Neuronal stem cell (in vitro differentiated cells): ENCODE measurements around the gene PDE4C.

Experiments
- DNase-seq: peaks from one replicate; pipeline ENCODE4 v3.0.0-alpha.2; 2013; ENCODE audit warnings: low spot score
- H2AFZ ChIP-seq: one replicate; pipeline ENCODE4 v1.6.1; 2013; ENCODE audit warnings: mild to moderate bottlenecking, low read length, inconsistent platforms
- H2AK5ac ChIP-seq: 2 replicates; pipeline ENCODE4 v1.6.1; 2013; ENCODE audit warnings: low read depth, mild to moderate bottlenecking, inconsistent platforms, low read length, moderate library complexity, mixed read lengths
- H2BK120ac ChIP-seq: 2 replicates; pipeline ENCODE4 v1.6.1; 2013; ENCODE audit warnings: low read depth, mild to moderate bottlenecking, inconsistent platforms, low read length, moderate library complexity, mixed read lengths
- H2BK12ac ChIP-seq: one replicate; pipeline ENCODE4 v1.6.1; 2013; ENCODE audit warnings: low read length, inconsistent platforms
- H2BK15ac ChIP-seq: 2 replicates; pipeline ENCODE4 v1.6.1; 2013; ENCODE audit warnings: mild to moderate bottlenecking, low read length, inconsistent platforms, mixed read lengths
- H2BK5ac ChIP-seq: one replicate; pipeline ENCODE4 v1.6.1; 2013; ENCODE audit warnings: inconsistent platforms, mild to moderate bottlenecking, low read length, moderate library complexity
- H3K14ac ChIP-seq: one replicate; pipeline ENCODE4 v1.6.1; 2013; ENCODE audit warnings: low read length, inconsistent platforms
- H3K18ac ChIP-seq: 2 replicates; pipeline ENCODE4 v1.6.1; 2013; ENCODE audit warnings: low read length, inconsistent platforms
- H3K23ac ChIP-seq: 2 replicates; pipeline ENCODE4 v1.6.1; 2013; ENCODE audit warnings: low read depth, mild to moderate bottlenecking, mixed read lengths, low read length, inconsistent platforms; ENCODE audit not compliant: poor library complexity
- H3K27ac ChIP-seq: replicated peaks from 3 replicates; pipeline ENCODE4 v1.5.1; 2013; ENCODE audit warnings: low read length, inconsistent platforms
- H3K27me3 ChIP-seq, 3 experiments: 2 replicates each; pipeline ENCODE4 v1.6.1; 2013; ENCODE audit warnings: low read length in 3 of 3, mild to moderate bottlenecking in 2 of 3, inconsistent platforms in 1 of 3, low read depth in 1 of 3, mixed read lengths in 1 of 3, moderate library complexity in 1 of 3; ENCODE audit not compliant: control insufficient read depth in 3 of 3, insufficient read depth in 3 of 3
- H3K36me3 ChIP-seq, 2 donors: replicated peaks in 1 of 2; 2 replicates each; pipeline ENCODE4 v1.6.1; 2013; ENCODE audit warnings: low read length in 2 of 2; ENCODE audit not compliant: control insufficient read depth in 2 of 2, insufficient read depth in 2 of 2
- H3K4ac ChIP-seq: 2 replicates; pipeline ENCODE4 v1.6.1; 2013; ENCODE audit warnings: inconsistent platforms, mild to moderate bottlenecking, low read length, moderate library complexity
- H3K4me1 ChIP-seq, 2 donors: 1 replicate in 1 of 2; 2 replicates in 1 of 2; pipeline ENCODE4 v1.6.1; 2013; ENCODE audit warnings: low read length in 2 of 2, low read depth in 1 of 2; ENCODE audit not compliant: control insufficient read depth in 2 of 2, insufficient read depth in 1 of 2
- H3K4me2 ChIP-seq: one replicate; pipeline ENCODE4 v1.6.1; 2013; ENCODE audit warnings: mild to moderate bottlenecking, low read length, inconsistent platforms; ENCODE audit not compliant: insufficient read depth, poor library complexity, severe bottlenecking
- H3K4me3 ChIP-seq, 2 donors: 2 replicates each; pipeline ENCODE4 v1.5.1; 2013; ENCODE audit warnings: low read length in 2 of 2, mild to moderate bottlenecking in 2 of 2, inconsistent platforms in 1 of 2, moderate library complexity in 1 of 2
- H3K79me1 ChIP-seq: one replicate; pipeline ENCODE4 v1.6.1; 2013; ENCODE audit warnings: low read depth, mild to moderate bottlenecking, inconsistent platforms, low read length, moderate library complexity
- H3K9ac ChIP-seq: one replicate; pipeline ENCODE4 v1.6.1; 2013; ENCODE audit warnings: mild to moderate bottlenecking, low read depth, low read length, inconsistent platforms; ENCODE audit not compliant: poor library complexity
- H3K9me3 ChIP-seq, 2 donors: replicated peaks in 1 of 2; 2 replicates each; pipeline versions ENCODE3 to v1.6.1; 2013; ENCODE audit warnings: low read length in 2 of 2, mild to moderate bottlenecking in 2 of 2, inconsistent platforms in 1 of 2, low read depth in 1 of 2, mixed read lengths in 1 of 2, moderate library complexity in 1 of 2; ENCODE audit not compliant: control insufficient read depth in 2 of 2, insufficient read depth in 1 of 2
- H4K8ac ChIP-seq: one replicate; pipeline ENCODE4 v1.6.1; 2013; ENCODE audit warnings: low read depth, mild to moderate bottlenecking, inconsistent platforms, low read length, moderate library complexity
- H4K91ac ChIP-seq: one replicate; pipeline ENCODE4 v1.6.1; 2013; ENCODE audit warnings: low read length, low read depth, mild to moderate bottlenecking, inconsistent platforms; ENCODE audit not compliant: poor library complexity
- WGBS, 2 donors: extraction: QIAGEN DNeasy Blood & Tissue Kit; methylation state at CpG; one replicate each; pipeline ENCODE4 v1.1.7; 2013; ENCODE audit warnings: missing lambda C conversion rate in 2 of 2, mixed read lengths in 1 of 2; ENCODE audit not compliant: insufficient read length in 2 of 2, insufficient replicate concordance in 1 of 2; ENCODE audit errors: extremely low coverage in 2 of 2; 5-methylcytosine and 5-hydroxymethylcytosine counted together

The PDE4C gene

GRCh38 chr19:18251587-18252369 is 25.5 kb upstream of the PDE4C start:
- Histone ChIP-seq H3K4ac (no peak overlapping the region), H3K23ac (no peak overlapping the region), H3K27me3 (peaks cover 0 to 19% (median 15%) of the 10 kb centered on the region in 3 experiments), H3K4me1 (no peaks in the 10 kb centered on the region), H3K9ac (no peak overlapping the region), H3K14ac (no peak overlapping the region), H3K9me3 (no peaks in the 10 kb centered on the region), H2BK120ac (no peak overlapping the region), H3K79me1 (no peaks in the 10 kb centered on the region), H2AK5ac (peak overlapping the region; percentile 11), H4K91ac (no peak overlapping the region), H3K27ac (no peak overlapping the region), H3K4me2 (no peak overlapping the region), H2BK5ac (no peak overlapping the region), H3K4me3 (peak overlapping the region in 1 of 2 donors; percentile 16), H2BK15ac (peak overlapping the region; percentile 38), H4K8ac (no peak overlapping the region), H3K18ac (no peak overlapping the region), H2BK12ac (no peak overlapping the region), H2AFZ (no peak overlapping the region), H3K36me3 (no peaks in the 10 kb centered on the region)
- DNase-seq = peak; percentile 75
- WGBS, 2 donors = no CpG with 5 or more reads among the region's 23 CpGs

GRCh38 chr19:18249834-18250233 is 23.6 kb upstream of the PDE4C start:
- Histone ChIP-seq H3K9ac (no peak overlapping the region), H2BK15ac (no peak overlapping the region), H4K91ac (no peak overlapping the region), H3K27ac (no peak overlapping the region), H3K23ac (no peak overlapping the region), H3K36me3 (no peaks in the 10 kb centered on the region), H3K4ac (no peak overlapping the region), H3K4me2 (no peak overlapping the region), H3K9me3 (no peaks in the 10 kb centered on the region), H4K8ac (no peak overlapping the region), H3K14ac (no peak overlapping the region), H3K27me3 (peaks cover 0 to 11% (median 10%) of the 10 kb centered on the region in 3 experiments), H3K4me1 (no peaks in the 10 kb centered on the region), H3K18ac (no peak overlapping the region), H2AK5ac (no peak overlapping the region), H2AFZ (no peak overlapping the region), H3K79me1 (no peaks in the 10 kb centered on the region), H2BK5ac (no peak overlapping the region), H2BK120ac (no peak overlapping the region), H3K4me3 (peak overlapping the region in 1 of 2 donors; percentile 46), H2BK12ac (no peak overlapping the region)
- no peak for DNase-seq
- no CpG with 5 or more reads among the region's 5 CpGs for WGBS, 2 donors

GRCh38 chr19:18245297-18245696 is 19.1 kb upstream of the PDE4C start:
- no peak overlapping the region for H3K18ac ChIP-seq
- no peak for DNase-seq
- no peaks in the 10 kb centered on the region for H3K36me3 ChIP-seq
- H2AFZ ChIP-seq = no peak overlapping the region
- H2BK120ac ChIP-seq = no peak overlapping the region
- H2BK12ac ChIP-seq = no peak overlapping the region
- no peak overlapping the region for H3K4me3 ChIP-seq
- no peak overlapping the region for H3K27ac ChIP-seq
- peak overlapping the region; percentile 38 for H3K14ac ChIP-seq
- no peaks in the 10 kb centered on the region for H3K79me1 ChIP-seq
- no peak overlapping the region for H4K91ac ChIP-seq
- no peaks in the 10 kb centered on the region for H3K9me3 ChIP-seq
- H3K27me3 ChIP-seq = peaks cover 0 to 12% (median 2%) of the 10 kb centered on the region in 3 experiments
- no peak overlapping the region for H3K9ac ChIP-seq
- no peak overlapping the region for H3K4ac ChIP-seq
- WGBS, 2 donors = no CpG with 5 or more reads among the region's 7 CpGs
- no peak overlapping the region for H3K4me2 ChIP-seq
- no peak overlapping the region for H2AK5ac ChIP-seq
- H4K8ac ChIP-seq = no peak overlapping the region
- H2BK15ac ChIP-seq = no peak overlapping the region
- no peak overlapping the region for H3K23ac ChIP-seq
- H2BK5ac ChIP-seq = no peak overlapping the region
- no peaks in the 10 kb centered on the region for H3K4me1 ChIP-seq

- no peak overlapping the region for H2AFZ ChIP-seq
Measured at GRCh38 chr19:18239303-18239702, 13.1 kb upstream of the PDE4C start.

More at GRCh38 chr19:18239303-18239702, 13.1 kb upstream of the PDE4C start:
- Histone ChIP-seq H3K9ac (no peak overlapping the region), H3K23ac (no peak overlapping the region), H4K8ac (no peak overlapping the region), H3K14ac (no peak overlapping the region), H3K18ac (no peak overlapping the region), H3K36me3 (no peaks in the 10 kb centered on the region), H2BK5ac (no peak overlapping the region), H3K4ac (no peak overlapping the region), H4K91ac (no peak overlapping the region), H3K9me3 (no peaks in the 10 kb centered on the region), H2AK5ac (no peak overlapping the region), H3K79me1 (no peaks in the 10 kb centered on the region), H3K4me1 (no peaks in the 10 kb centered on the region), H3K4me2 (no peak overlapping the region), H3K4me3 (no peak overlapping the region), H2BK12ac (no peak overlapping the region), H3K27ac (no peak overlapping the region), H2BK120ac (no peak overlapping the region), H2BK15ac (no peak overlapping the region), H3K27me3 (peaks cover 0 to 15% (median 5%) of the 10 kb centered on the region in 3 experiments)
- no peak for DNase-seq
- no CpG with 5 or more reads among the region's 12 CpGs for WGBS, 2 donors
